Measurements from ENCODE around the gene TMEM154. TPM values are rescaled to one million over a fixed set of nuclear protein-coding genes. Genes with fewer than 3 reads are reported as not detected.
"Not testable (repeated sequence)": the region's sequence is repeated elsewhere in the genome, so short reads cannot be mapped to it uniquely, and the experiment has no call there.

TMEM154 gene
- total RNA-seq, 2 experiments from 2014 or later: 20.0 to 22.2 TPM

GRCh38 chr4:152677117-152677516 lies 2.7 kb downstream of the TMEM154 start:
- H3K27ac Mint-ChIP-seq: no peak overlapping the region
- ChIA-PET POLR2A (interaction anchor here (2.3 to 3.3 kb wide), 2 partner anchors 102 to 141 kb away, joined by 5 to 17 read pairs; partner anchors contain the start of genes ARFIP1, FBXW7 and TIGD4), CTCF (interaction anchor here (0.8 to 6.6 kb wide), 6 partner anchors 9 to 177 kb away, joined by 3 to 46 read pairs (median 3); no protein-coding TSS in a partner anchor)
- DNase-seq: no peak
- peaks cover 10% of the 10 kb centered on the region for H3K36me3 Mint-ChIP-seq (ENCODE audit: low read depth)
- peaks cover 32% of the 10 kb centered on the region for H3K4me1 Mint-ChIP-seq (ENCODE audit: low read depth)
- no peaks in the 10 kb centered on the region for H3K27me3 Mint-ChIP-seq (ENCODE audit: low read depth)
- ATAC-seq: no peak
- no peaks in the 10 kb centered on the region for H3K9me3 Mint-ChIP-seq (ENCODE audit: insufficient read depth)
- H3K4me3 Mint-ChIP-seq: no peak overlapping the region

DNA sequence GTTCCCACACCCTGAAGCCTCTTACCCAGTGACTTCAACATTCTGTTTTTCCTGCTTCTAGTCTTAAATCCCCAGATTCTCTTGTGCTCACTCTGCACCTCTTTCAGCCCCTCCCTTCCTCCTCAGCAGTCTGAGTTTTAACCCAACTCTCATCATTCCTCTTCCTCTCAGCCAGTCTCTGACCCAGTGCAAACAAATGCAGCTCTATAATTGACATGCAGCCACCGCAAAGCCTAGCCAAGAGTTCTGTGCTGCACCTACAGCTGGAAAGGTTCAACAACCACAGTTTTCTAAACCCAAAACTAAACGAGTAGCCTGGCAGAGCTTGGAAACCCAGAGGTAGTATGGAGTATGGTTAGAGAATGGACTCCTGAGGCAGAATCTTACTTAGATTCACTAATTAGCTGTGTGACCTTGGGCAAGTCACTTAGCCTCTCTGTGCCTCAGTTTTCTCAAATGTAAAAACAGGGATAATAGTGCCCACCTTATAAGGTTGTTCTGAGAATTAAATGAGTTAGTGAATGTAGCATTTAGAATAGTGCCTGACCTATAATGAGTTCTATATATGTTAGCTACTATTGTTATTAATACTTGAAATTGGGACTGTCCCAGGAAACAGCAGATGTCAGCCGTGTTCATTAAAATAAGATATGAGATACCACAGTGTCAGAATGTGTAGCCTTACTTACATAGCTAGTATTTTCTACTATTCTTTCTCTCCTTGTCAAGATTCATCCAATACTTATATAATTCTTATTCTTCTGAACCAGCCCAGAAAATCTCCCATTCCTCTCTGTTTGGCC lies 3.5 kb downstream of the TMEM154 start:
- Mint-ChIP-seq H3K4me3 (no peak overlapping the region), H3K27ac (no peak overlapping the region), H3K9me3 (ENCODE audit: insufficient read depth) (no peaks in the 10 kb centered on the region), H3K4me1 (ENCODE audit: low read depth) (peaks cover 32% of the 10 kb centered on the region), H3K27me3 (ENCODE audit: low read depth) (no peaks in the 10 kb centered on the region), H3K36me3 (ENCODE audit: low read depth) (peaks cover 10% of the 10 kb centered on the region)
- CTCF ChIA-PET: interaction anchor here (0.6 to 6.6 kb wide), 7 partner anchors 9 to 176 kb away, joined by 3 to 46 read pairs (median 3); no protein-coding TSS in a partner anchor
- DNase-seq (no peak), ATAC-seq (no peak)
- POLR2A ChIA-PET: interaction anchor here (2.3 kb wide), 1 partner anchor 140 kb away, joined by 5 read pairs; the partner anchor contains the start of gene FBXW7

DNA sequence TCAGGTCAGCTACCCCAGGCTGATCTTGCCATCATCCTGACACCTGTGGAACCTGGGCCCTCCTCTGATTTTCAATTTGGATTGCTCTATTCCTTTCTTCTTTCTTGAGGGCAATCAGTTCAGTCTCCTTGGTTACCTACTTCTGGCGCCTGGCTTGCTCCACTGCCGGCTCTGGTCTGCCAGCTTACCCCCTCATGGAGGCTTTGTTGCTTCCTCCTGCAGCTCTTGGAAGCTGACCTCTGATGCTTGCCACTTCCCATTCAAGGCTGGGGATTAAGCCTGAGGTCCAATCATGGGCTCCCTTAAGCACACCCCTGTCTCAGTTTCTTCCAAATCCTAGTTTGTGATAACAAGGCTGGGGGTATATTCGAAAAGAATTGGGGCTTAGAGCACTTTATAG lies 5.4 kb downstream of the TMEM154 start:
- CTCF ChIA-PET: interaction anchor here (1.4 to 2.0 kb wide), 2 partner anchors 10 to 61 kb away, joined by 4 to 5 read pairs; no protein-coding TSS in a partner anchor

GRCh38 chr4:152673489-152673888 lies 6.3 kb downstream of the TMEM154 start:
- H3K4me3 Mint-ChIP-seq: no peak overlapping the region
- peaks cover 17% of the 10 kb centered on the region for H3K36me3 Mint-ChIP-seq (ENCODE audit: low read depth)
- DNase-seq (no peak), ATAC-seq (no peak)
- POLR2A ChIA-PET: interaction anchor here (0.6 kb wide), 1 partner anchor 164 kb away, joined by 6 read pairs; no protein-coding TSS in a partner anchor
- no peaks in the 10 kb centered on the region for H3K27me3 Mint-ChIP-seq (ENCODE audit: low read depth)
- H3K27ac Mint-ChIP-seq: no peak overlapping the region
- no peaks in the 10 kb centered on the region for H3K9me3 Mint-ChIP-seq (ENCODE audit: insufficient read depth)
- peaks cover 15% of the 10 kb centered on the region for H3K4me1 Mint-ChIP-seq (ENCODE audit: low read depth)
- CTCF ChIA-PET: interaction anchor here (1.4 to 2.0 kb wide), 2 partner anchors 11 to 62 kb away, joined by 4 to 5 read pairs; no protein-coding TSS in a partner anchor

More for the DNA sequence above, 5.4 kb downstream of the TMEM154 start:
- Mint-ChIP-seq H3K36me3 (ENCODE audit: low read depth) (peaks cover 17% of the 10 kb centered on the region), H3K27me3 (ENCODE audit: low read depth) (no peaks in the 10 kb centered on the region), H3K4me1 (ENCODE audit: low read depth) (peaks cover 21% of the 10 kb centered on the region), H3K4me3 (no peak overlapping the region), H3K9me3 (ENCODE audit: insufficient read depth) (no peaks in the 10 kb centered on the region), H3K27ac (no peak overlapping the region)
- POLR2A ChIA-PET: interaction anchor here (0.6 kb wide), 2 partner anchors 165 to 642 kb away, joined by 3 to 6 read pairs; no protein-coding TSS in a partner anchor
- no peak for DNase-seq
- no peak for ATAC-seq

DNA sequence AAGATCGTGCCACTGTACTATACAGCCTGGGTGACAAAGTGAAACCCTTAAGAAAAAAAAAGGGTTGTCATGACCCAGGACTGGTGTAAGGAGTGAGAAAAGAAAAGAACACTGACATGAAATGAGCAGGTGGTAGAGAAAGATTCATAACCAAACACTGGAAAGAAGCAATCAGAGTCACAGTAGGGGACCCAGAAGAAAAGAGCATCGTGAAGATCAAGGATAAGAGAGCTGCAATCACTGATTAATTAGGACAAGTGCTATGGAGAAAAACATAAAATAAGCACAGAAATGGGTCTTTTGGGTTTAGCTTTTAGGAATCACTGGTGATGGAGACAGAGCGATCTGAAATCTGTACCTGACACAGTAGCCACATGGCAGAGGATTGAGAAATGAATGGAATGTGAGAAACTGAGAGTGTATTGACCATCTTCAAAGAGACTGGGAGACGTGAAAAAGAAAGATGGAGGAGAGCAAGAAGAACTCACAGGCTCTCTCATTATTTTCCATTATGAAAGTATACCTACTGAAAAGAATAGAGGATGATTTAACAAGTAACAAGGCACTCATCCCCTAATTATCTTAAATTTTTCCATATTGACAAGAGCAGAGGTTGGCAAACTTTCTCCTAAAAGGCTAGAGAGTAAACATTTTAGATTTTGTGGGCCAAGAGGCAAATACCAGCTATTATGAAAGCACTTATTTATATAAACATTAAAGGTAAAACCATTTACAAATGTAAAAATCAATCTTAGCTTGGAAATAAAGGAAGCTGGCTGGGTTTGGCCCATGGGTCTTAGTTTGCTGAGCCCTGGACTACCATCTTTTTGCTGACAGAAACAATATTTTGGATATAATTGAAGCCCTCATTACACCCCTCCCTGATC lies 7.3 kb downstream of the TMEM154 start:
- no peak for ATAC-seq
- H3K27me3 Mint-ChIP-seq (ENCODE audit: low read depth): no peaks in the 10 kb centered on the region
- CTCF ChIA-PET: interaction anchor here (1.1 kb wide), 1 partner anchor 171 kb away, joined by 4 read pairs; no protein-coding TSS in a partner anchor

DNA sequence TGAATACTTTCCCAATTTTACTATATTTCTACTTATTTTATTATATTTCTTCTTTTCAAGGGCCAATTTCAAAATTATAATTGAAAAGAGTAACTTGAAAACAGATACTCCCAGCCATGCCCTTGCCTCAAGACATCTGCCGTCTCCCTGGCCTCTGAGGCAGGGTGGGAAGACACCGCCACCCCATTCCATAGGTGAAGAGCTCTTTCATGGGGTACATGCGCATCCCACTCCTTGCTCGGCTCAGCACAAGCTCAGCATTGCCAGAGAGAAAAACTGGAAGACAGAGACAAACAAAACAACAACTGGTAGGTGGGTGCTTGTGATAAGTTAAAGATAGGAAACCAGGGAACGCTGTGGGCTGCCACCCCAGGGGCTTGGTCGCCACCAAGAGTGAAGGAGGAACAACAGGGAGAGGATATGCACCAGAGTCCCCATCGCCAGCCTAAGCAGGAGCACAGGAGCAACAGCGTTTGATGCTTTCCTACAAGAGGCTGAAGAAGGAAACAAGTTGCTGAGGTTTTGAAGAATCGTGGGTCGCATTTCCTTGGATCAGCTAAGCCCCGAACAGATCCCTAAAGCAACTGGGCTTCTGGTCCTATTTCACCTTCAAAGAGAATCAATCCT lies 11.3 kb downstream of the TMEM154 start:
- POLR2A ChIA-PET: no interaction called here

More for the DNA sequence above, 7.3 kb downstream of the TMEM154 start:
- Mint-ChIP-seq H3K36me3 (ENCODE audit: low read depth) (peaks cover 10% of the 10 kb centered on the region), H3K4me1 (ENCODE audit: low read depth) (peaks cover 8% of the 10 kb centered on the region), H3K9me3 (ENCODE audit: insufficient read depth) (no peaks in the 10 kb centered on the region), H3K4me3 (no peak overlapping the region), H3K27ac (no peak overlapping the region)
- POLR2A ChIA-PET: no interaction called here
- DNase-seq: no peak

DNA sequence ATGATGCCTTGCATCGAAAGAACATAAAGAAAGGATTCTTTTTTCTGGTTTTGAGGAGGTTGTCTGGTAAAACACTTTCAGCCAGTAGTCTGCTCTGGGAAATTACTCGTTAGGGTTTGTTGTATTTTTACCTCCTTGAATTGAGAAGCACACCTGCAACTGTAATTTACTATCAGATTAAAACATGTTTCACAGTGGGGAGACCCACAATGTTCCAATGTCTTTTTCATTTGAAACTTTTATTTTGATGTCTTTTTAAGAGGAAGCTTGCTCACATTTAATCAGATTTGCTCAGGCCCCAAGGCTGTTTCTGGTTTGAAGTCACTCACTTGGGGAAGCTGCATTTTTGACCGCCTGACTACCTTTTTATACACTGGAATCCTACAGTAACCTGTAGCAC lies 12.0 kb downstream of the TMEM154 start:
- no peak overlapping the region for H3K27ac Mint-ChIP-seq
- peaks cover 22% of the 10 kb centered on the region for H3K36me3 Mint-ChIP-seq (ENCODE audit: low read depth)
- H3K4me3 Mint-ChIP-seq: no peak overlapping the region
- POLR2A ChIA-PET: no interaction called here
- H3K27me3 Mint-ChIP-seq (ENCODE audit: low read depth): no peaks in the 10 kb centered on the region
- ATAC-seq (no peak), DNase-seq (no peak)
- no peaks in the 10 kb centered on the region for H3K9me3 Mint-ChIP-seq (ENCODE audit: insufficient read depth)
- H3K4me1 Mint-ChIP-seq (ENCODE audit: low read depth): peaks cover 12% of the 10 kb centered on the region
- CTCF ChIA-PET: interaction anchor here (0.6 to 1.7 kb wide), 2 partner anchors 9 to 135 kb away, joined by 4 read pairs; no protein-coding TSS in a partner anchor

More for the DNA sequence above, 11.3 kb downstream of the TMEM154 start:
- Mint-ChIP-seq H3K4me1 (ENCODE audit: low read depth) (peaks cover 5% of the 10 kb centered on the region), H3K36me3 (ENCODE audit: low read depth) (peaks cover 16% of the 10 kb centered on the region), H3K27ac (no peak overlapping the region), H3K9me3 (ENCODE audit: insufficient read depth) (no peaks in the 10 kb centered on the region), H3K27me3 (ENCODE audit: low read depth) (no peaks in the 10 kb centered on the region), H3K4me3 (no peak overlapping the region)
- CTCF ChIA-PET: interaction anchor here (1.7 kb wide), 1 partner anchor 8 kb away, joined by 4 read pairs; no protein-coding TSS in a partner anchor
- ATAC-seq (no peak), DNase-seq (no peak)

DNA sequence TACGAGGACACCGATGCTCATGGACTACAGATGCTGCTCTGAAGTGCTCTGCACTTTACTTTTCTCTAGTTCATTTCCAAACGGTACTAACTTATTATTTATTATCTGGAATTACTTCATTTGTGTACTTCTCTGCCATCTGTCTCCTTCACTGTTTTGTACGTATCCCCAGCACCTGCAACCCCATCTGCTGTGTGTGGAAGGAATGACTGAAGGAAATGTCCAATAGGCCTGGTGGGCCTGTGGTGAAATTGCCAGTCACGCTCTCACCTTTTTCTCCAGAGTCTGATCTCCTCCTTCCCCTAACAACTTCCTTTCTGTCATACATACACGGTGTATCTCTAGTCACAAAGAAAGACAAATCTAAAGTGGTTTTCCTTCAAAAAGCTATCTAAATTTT lies 12.9 kb downstream of the TMEM154 start:
- DNase-seq (no peak), ATAC-seq (no peak)
- Mint-ChIP-seq H3K4me1 (ENCODE audit: low read depth) (peaks cover 17% of the 10 kb centered on the region), H3K4me3 (no peak overlapping the region), H3K27me3 (ENCODE audit: low read depth) (no peaks in the 10 kb centered on the region), H3K36me3 (ENCODE audit: low read depth) (peaks cover 22% of the 10 kb centered on the region), H3K27ac (no peak overlapping the region), H3K9me3 (ENCODE audit: insufficient read depth) (no peaks in the 10 kb centered on the region)
- ChIA-PET CTCF (interaction anchor here (0.6 to 1.7 kb wide), 3 partner anchors 10 to 134 kb away, joined by 4 read pairs; no protein-coding TSS in a partner anchor), POLR2A (interaction anchor here (0.6 kb wide), 1 partner anchor 12 kb away, joined by 6 read pairs; the partner anchor contains the start of gene TMEM154)

DNA sequence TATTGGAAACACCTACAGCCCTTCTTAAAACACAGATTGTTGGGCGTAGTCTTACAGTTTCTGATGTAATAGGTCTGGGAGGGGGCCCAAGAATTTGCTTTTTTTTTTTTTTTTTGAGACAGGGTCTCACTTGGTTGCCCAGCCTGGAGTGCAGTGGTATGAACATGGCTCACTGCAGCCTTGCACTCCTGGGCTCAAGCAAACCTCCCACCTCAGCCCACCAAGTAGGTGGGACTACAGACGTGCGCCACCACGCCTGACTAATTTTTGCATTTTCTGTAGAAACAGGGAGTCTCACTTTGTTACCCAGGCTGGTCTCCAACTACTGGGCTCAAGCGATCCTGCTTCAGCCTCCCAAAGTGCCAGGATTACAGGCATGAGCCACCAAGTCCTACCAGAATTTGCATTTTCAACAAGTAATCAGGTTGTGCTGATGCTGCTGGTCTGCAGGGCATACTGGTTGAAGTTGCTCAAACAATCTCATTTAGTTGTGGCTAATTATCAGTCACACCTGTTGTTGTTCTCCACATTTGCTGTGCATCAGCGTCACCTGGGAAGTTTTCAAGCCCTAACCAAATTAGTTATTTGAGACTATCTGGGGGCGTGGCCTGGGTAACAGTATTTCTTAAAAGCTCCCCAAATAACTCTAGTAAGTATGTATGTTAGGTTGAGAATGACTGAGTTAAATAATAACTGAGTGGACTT lies 14.0 kb downstream of the TMEM154 start:
- Mint-ChIP-seq H3K4me1 (ENCODE audit: low read depth) (peaks cover 26% of the 10 kb centered on the region), H3K36me3 (ENCODE audit: low read depth) (peaks cover 20% of the 10 kb centered on the region), H3K9me3 (ENCODE audit: insufficient read depth) (no peaks in the 10 kb centered on the region), H3K27ac (no peak overlapping the region), H3K4me3 (no peak overlapping the region), H3K27me3 (ENCODE audit: low read depth) (no peaks in the 10 kb centered on the region)
- ChIA-PET POLR2A (no interaction called here), CTCF (no interaction called here)
- ATAC-seq (no peak), DNase-seq (no peak)

- POLR2A ChIA-PET; H3K4me3 Mint-ChIP-seq; H3K27ac Mint-ChIP-seq; H3K9me3 Mint-ChIP-seq (ENCODE audit: insufficient read depth); H3K27me3 Mint-ChIP-seq (ENCODE audit: low read depth); DNase-seq; ATAC-seq: not testable (repeated sequence)
- Mint-ChIP-seq H3K4me1 (ENCODE audit: low read depth) (peaks cover 26% of the 10 kb centered on the region), H3K36me3 (ENCODE audit: low read depth) (peaks cover 20% of the 10 kb centered on the region)
- CTCF ChIA-PET: interaction anchor here (1.2 to 1.3 kb wide), 2 partner anchors 13 to 15 kb away, joined by 3 read pairs; no protein-coding TSS in a partner anchor
These were observed 15.8 kb downstream of the TMEM154 start for GRCh38 chr4:152664067-152664378.
